G401 (cell line): ENCODE results near the gene RFNG. TPM values are rescaled to one million over a fixed set of nuclear protein-coding genes. Genes with fewer than 3 reads are reported as not detected.

Experiments used
- DNase-seq: peaks from one replicate; pipeline ENCODE4 v3.0.0-alpha.2; 2015; ENCODE audit warnings: low spot score
- in situ Hi-C: cut with HindIII; loops from 2 replicates; pipeline ENCODE4 v1.10.0; 2016; ENCODE audit warnings: low sequenced_read_pairs, mixed read lengths
- total RNA-seq: library from RNA; depleted of rRNA; stranded (reverse); fragments of >200 nt; shearing (Covaris generic); gene quantifications from 2 replicates; pipeline ENCODE4 v1.2.3, GENCODE V29; 2014

The RFNG gene
- total RNA-seq, 1 experiment from 2014 or later: 41.5 TPM

- in situ Hi-C loops: no loop called here
- DNase-seq: no peak
Measured at GRCh38 chr17:82033359-82034085, 18.1 kb downstream of the RFNG start.

- in situ Hi-C loops: no loop called here
Measured at GRCh38 chr17:82031885-82032627, 19.6 kb downstream of the RFNG start.

GRCh38 chr17:82031303-82031884 lies 20.2 kb downstream of the RFNG start, which contains the start of gene RAC3:
Gene RAC3, plus strand, starts transcription at chr17:82031678. Its CDS starts 84 bp downstream, at chr17:82031762.
- in situ Hi-C loops: no loop called here

More at GRCh38 chr17:82031885-82032627, 19.6 kb downstream of the RFNG start:
- no peak for DNase-seq

GRCh38 chr17:82030470-82031302 lies 20.9 kb downstream of the RFNG start:
- DNase-seq: peak; percentile 83
- in situ Hi-C loops: no loop called here

More at GRCh38 chr17:82031303-82031884, 20.2 kb downstream of the RFNG start, which contains the start of gene RAC3:
- DNase-seq: no peak

- DNase-seq: no peak
- in situ Hi-C loops: no loop called here
Measured at GRCh38 chr17:82029990-82030469, 21.6 kb downstream of the RFNG start.

GRCh38 chr17:82029391-82029790 lies 22.2 kb downstream of the RFNG start:
- DNase-seq: peak; percentile 89
- in situ Hi-C loops: no loop called here

GRCh38 chr17:82028966-82029365 lies 22.6 kb downstream of the RFNG start:
- in situ Hi-C loops: no loop called here
- no peak for DNase-seq

GRCh38 chr17:82028246-82028645 lies 23.4 kb downstream of the RFNG start:
- DNase-seq: no peak
- in situ Hi-C loops: no loop called here

GRCh38 chr17:82025401-82026107 lies 26.1 kb downstream of the RFNG start:
- no peak for DNase-seq
- in situ Hi-C loops: no loop called here

GRCh38 chr17:82024859-82025258 lies 26.8 kb downstream of the RFNG start:
- no peak for DNase-seq
- in situ Hi-C loops: no loop called here

GRCh38 chr17:82023447-82024241 lies 28.0 kb downstream of the RFNG start:
- in situ Hi-C loops: no loop called here

GRCh38 chr17:82022981-82023446 lies 28.6 kb downstream of the RFNG start, which contains the start of gene LRRC45:
Gene LRRC45, plus strand, starts transcription at chr17:82023305. Its CDS starts 339 bp downstream, at chr17:82023644.
- in situ Hi-C loops: no loop called here
- peak; percentile 100 for DNase-seq

More at GRCh38 chr17:82023447-82024241, 28.0 kb downstream of the RFNG start:
- no peak for DNase-seq

- in situ Hi-C loops: no loop called here
- no peak for DNase-seq
Measured at GRCh38 chr17:82022310-82022980, 29.2 kb downstream of the RFNG start, which contains the start of gene CENPX. Gene CENPX, minus strand, starts transcription at chr17:82022878. Its CDS starts 17 bp downstream, at chr17:82022861.

- in situ Hi-C loops: no loop called here
- no peak for DNase-seq
Measured at GRCh38 chr17:82021900-82022309, 29.7 kb downstream of the RFNG start.

GRCh38 chr17:82021107-82021899 lies 30.3 kb downstream of the RFNG start:
- DNase-seq: peak; percentile 66
- in situ Hi-C loops: no loop called here

- DNase-seq: no peak
- in situ Hi-C loops: no loop called here
Measured at GRCh38 chr17:82020572-82021106, 31.0 kb downstream of the RFNG start.
